ENCODE measurements around the gene CORO2B.

DNA sequence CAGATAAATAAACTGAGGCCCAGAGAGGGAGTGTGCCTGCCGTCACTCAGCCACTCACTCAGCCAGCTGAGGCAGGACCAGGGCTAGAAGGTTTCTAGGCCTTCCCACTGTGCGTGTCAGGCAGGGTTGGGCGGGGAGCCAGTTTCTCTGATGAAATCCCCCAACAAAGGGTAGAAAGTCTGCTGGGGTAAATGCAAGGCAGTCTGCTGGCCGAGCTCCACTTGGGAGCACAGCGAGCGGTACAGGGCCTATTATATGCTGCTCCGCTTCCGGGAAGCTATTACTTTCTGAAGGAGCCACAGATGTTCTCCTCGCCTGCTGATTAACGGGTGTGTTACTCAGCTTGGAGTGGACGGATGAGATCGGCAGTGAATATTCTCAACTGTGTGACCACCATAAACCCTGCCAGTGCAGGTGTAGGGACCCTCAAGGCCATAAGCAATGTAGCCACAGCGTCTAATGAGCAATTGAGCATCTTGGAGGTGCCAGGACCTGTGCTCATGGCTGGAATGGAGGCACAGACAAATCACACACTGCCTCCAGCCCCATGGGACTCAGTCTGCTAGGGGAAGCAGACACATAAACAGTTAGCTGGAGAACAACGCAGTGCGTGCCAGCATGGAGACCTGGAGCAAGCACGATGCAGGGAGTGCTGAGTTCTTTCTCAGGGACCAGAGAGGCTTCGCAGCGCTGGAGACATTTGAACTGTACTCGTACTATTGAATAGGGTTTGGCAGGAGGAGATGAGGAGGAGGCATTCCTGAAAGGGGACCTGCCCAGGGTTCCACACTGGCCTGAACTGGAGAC, 42.1 kb downstream of the CORO2B start:
- TF ChIP-seq POLR2A (IDR thresholded peaks at IDR 0.05) = no peak
- TF ChIP-seq, protein P1, sequence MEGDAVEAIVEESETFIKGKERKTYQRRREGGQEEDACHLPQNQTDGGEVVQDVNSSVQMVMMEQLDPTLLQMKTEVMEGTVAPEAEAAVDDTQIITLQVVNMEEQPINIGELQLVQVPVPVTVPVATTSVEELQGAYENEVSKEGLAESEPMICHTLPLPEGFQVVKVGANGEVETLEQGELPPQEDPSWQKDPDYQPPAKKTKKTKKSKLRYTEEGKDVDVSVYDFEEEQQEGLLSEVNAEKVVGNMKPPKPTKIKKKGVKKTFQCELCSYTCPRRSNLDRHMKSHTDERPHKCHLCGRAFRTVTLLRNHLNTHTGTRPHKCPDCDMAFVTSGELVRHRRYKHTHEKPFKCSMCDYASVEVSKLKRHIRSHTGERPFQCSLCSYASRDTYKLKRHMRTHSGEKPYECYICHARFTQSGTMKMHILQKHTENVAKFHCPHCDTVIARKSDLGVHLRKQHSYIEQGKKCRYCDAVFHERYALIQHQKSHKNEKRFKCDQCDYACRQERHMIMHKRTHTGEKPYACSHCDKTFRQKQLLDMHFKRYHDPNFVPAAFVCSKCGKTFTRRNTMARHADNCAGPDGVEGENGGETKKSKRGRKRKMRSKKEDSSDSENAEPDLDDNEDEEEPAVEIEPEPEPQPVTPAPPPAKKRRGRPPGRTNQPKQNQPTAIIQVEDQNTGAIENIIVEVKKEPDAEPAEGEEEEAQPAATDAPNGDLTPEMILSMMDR (IDR thresholded peaks at IDR 0.05) = no peak

Data from thyroid gland (tissue), 4 donors.